Heart right ventricle (tissue), 16 donors: Measurements from ENCODE around the gene MCIDAS. TPM values are rescaled to one million over a fixed set of nuclear protein-coding genes. Genes with fewer than 3 reads are reported as not detected.

ENCODE experiments used
- ATAC-seq, 8 donors: fragments of 200-7000 bp; cut with Tn5 transposase; one replicate each; pipeline ENCODE4 v1.9.1; 2020; ENCODE audit warnings: mild to moderate bottlenecking in 8 of 8, moderate library complexity in 8 of 8, moderate number of reproducible peaks in 1 of 8
- DNase-seq, 2 donors: peaks; one replicate each; pipeline ENCODE4 v3.0.0-alpha.2; 2020
- H3K27ac ChIP-seq, 10 donors: fragments of 200-600 bp; sonication (generic) in 2 of 10; one replicate each; pipeline versions ENCODE4 v1.5.0 to v1.8.0; 2020 to 2022; ENCODE audit warnings: mild to moderate bottlenecking in 3 of 10
- H3K27me3 ChIP-seq, 7 donors: fragments of 200-600 bp; one replicate each; pipeline ENCODE4 v1.8.0; 2021 to 2022; ENCODE audit warnings: mild to moderate bottlenecking in 2 of 7
- H3K36me3 ChIP-seq, 9 donors: fragments of 200-600 bp; sonication (generic) in 1 of 9; one replicate each; pipeline versions ENCODE4 v1.5.0 to v1.8.0; 2020 to 2022; ENCODE audit warnings: mild to moderate bottlenecking in 2 of 9
- H3K4me1 ChIP-seq, 9 donors: fragments of 200-600 bp; sonication (generic) in 1 of 9; one replicate each; pipeline versions ENCODE4 v1.5.0 to v1.8.0; 2020 to 2022; ENCODE audit warnings: mild to moderate bottlenecking in 4 of 9
- H3K4me3 ChIP-seq, 10 donors: fragments of 200-600 bp; sonication (generic) in 2 of 10; one replicate each; pipeline versions ENCODE4 v1.5.0 to v1.8.0; 2020 to 2022; ENCODE audit warnings: mild to moderate bottlenecking in 7 of 10, moderate library complexity in 2 of 10
- H3K9me3 ChIP-seq, 11 donors: fragments of 200-600 bp in 10 of 11; sonication (generic) in 2 of 11; one replicate each; pipeline versions ENCODE4 v1.5.0 to v1.8.0; 2013 to 2022; ENCODE audit warnings: mild to moderate bottlenecking in 2 of 11, control low read depth in 1 of 11, moderate library complexity in 1 of 11
- CTCF ChIP-seq, 9 donors: fragments of 200-600 bp; sonication (generic) in 2 of 9; IDR thresholded peaks; one replicate each; pipeline versions ENCODE4 v1.5.0 to v1.8.0; 2021 to 2022; ENCODE audit warnings: antibody characterized with exemption in 9 of 9, mild to moderate bottlenecking in 5 of 9, moderate library complexity in 1 of 9
- WGBS, 2 donors: extraction: QIAGEN DNeasy Blood & Tissue Kit; methylation state at CpG; one replicate each; pipeline ENCODE4 v1.1.7; 2013; ENCODE audit warnings: inconsistent platforms in 1 of 2; 5-methylcytosine and 5-hydroxymethylcytosine counted together
- intact Hi-C, 10 donors: fragments of 100-400 bp; cut with DNase I; formaldehyde crosslinking; loops; one replicate each; pipeline versions ENCODE4 v1.11.1 to v1.14.2; 2022
- long read RNA-seq, 3 donors: library from polyadenylated mRNA; unstranded; transcript quantifications; one replicate each; pipeline ENCODE4 v2.0.0, GENCODE V29; 2020 to 2021
- polyA plus RNA-seq, 2 donors: library from polyadenylated mRNA; stranded (reverse); fragments of 200-250 nt; gene quantifications; one replicate each; pipeline ENCODE4 v1.2.3, GENCODE V29; 2013
- total RNA-seq, 10 donors: library from RNA; stranded (reverse); fragmentation: NEBNext Ultra II Directional in 3 of 10; extraction: Animal tissue kit (Norgen Biotek cat#: 25700) in 3 of 10; gene quantifications; one replicate each; pipeline versions ENCODE4 v1.2.1 to v1.2.4, GENCODE V29; 2021 to 2023
- donor health status: Arrhythmogenic right ventricular cardiomyopathy.
- donor health status: ischemic (EF 13 %, LVEDD 7.1; RV severe dilation, severe dysfunction).
- donor health status: healthy with polysubstance abuse.
- donor health status: DM: no; HTN: yes; CAD: no.
- donor health status: DM: no; HTN: no; CAD: no.
- donor health status: ischemic (EF 25% LVEDD 6.9; RV normal size, moderate dysfunction).
- donor health status: ischemic (EF 25% LVEDD 5.7; RV mildly dilated, moderate dysfunction).
- donor health status: healthy.
- donor health status: DM: yes; HTN: yes; CAD: no.
- donor health status: Ischemic cardiomyopathy.
- donor health status: ischemic (EF 35%, LVEDD 5.7; RV mildly dilated, moderate dysfunction).
- donor health status: nonischemic (EF 11% LVEDD 7.7; RV severe dilation, severe dysfunction).
- donor health status: DM: yes; HTN: yes; CAD: no.
- donor health status: PGD.
- donor health status: ischemic (EF 29% LVEDD 5.4; RV normal size, mild dysfunction).
- donor health status: nonischemic (EF 23%, LVEDD 6.1; RV moderate dilation, normal function).

Gene MCIDAS
- not detected for total RNA-seq
- polyA plus RNA-seq = not detected
- long read RNA-seq, donor 1 = 0 reads
- long read RNA-seq, donor 2 = 0 reads
- long read RNA-seq, donor 3 = 0 reads

DNA sequence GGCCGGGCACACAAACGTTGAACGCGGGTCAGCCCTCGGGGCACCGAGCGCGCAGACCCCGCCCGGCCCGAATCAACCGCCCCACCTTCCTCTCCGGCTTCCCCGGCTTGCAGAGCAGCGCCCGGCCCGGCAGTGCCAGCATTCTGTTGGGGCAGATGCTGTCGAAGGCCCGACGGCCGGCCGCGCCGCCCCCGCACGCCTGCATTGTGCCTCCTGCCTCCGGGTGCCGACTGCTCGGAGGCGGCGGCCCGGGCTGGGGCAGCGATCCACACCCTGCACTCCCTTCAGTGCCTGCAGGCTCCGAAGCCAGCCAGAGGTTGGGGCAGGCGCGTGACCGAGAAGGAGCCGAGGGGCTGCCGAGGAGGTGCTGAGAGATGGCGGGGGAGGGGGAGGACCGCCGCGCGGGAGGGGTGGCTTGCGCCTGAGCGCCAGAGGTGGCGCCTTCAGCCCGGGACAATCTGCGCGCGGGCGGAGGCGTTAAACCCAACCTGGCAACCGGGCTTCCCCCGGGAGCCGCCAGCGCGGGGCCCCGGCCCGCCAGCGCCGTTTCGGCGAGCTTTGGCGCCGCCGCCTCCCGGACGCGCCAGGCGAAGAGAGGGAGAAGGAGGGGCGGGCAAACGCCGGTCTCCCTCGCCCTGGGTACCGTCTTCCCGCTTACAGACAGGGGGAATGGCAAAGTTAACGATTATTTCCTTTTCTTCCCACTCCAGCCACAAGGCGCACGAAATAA is at the start of gene MCIDAS:
MCIDAS (minus strand) TSS at position 382 of the 730 bp plus-strand sequence; CDS start at position 205, 177 bp downstream.
- no peaks in the 10 kb centered on the region for H3K9me3 ChIP-seq
- DNase-seq = peak in 1 of 2 donors; percentile 20
- peaks cover 0 to 43% (median 30%) of the 10 kb centered on the region in 9 donors for H3K4me1 ChIP-seq
- ATAC-seq = peak in 5 of 8 donors; percentile 27 to 62 (median 41)
- no peaks in the 10 kb centered on the region for H3K36me3 ChIP-seq
- 0 to 1% methylated on average over 77 to 80 of the region's 80 CpGs for WGBS, 2 donors
- peak in 3 of 9 donors; percentile 7 to 22 (median 18) for TF ChIP-seq CTCF (IDR thresholded peaks at IDR 0.05)
- H3K4me3 ChIP-seq = peak within 1 kb of the TSS; percentile 17 to 48 (median 40)
- H3K27ac ChIP-seq = no peak within 1 kb of the TSS
- intact Hi-C loops = loop anchor here in 3 of 10 donors (5.0 to 10.0 kb wide), 3 partner anchors 50 to 55 kb away; partner anchors contain the start of gene CDC20B (in 2 of the 3)
- peaks cover 62 to 100% (median 100%) of the 10 kb centered on the region in 7 donors for H3K27me3 ChIP-seq

DNA sequence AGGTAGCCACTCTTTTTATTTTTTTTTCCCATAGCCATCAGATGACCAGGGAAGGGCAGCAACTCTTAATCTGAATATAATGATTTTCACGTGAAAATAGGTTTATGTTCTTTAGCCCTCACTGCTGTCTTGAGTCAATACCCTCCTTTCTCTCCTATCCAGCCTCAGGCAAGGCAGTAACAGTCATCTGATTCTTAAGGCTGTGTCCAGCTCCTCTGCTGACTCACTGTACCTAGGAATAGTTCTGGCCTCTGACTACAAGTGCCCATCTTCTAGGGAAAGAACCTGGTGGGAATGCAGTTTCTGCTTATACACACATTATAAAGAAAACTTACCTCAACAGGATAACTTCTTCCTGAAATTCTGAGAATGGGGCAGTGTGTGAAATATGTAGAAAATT is 49.7 kb upstream of the MCIDAS start:
- no peaks in the 10 kb centered on the region for H3K4me1 ChIP-seq
- DNase-seq (no peak), ATAC-seq (no peak)
- TF ChIP-seq CTCF (IDR thresholded peaks at IDR 0.05) = no peak
- no peak overlapping the region for H3K4me3 ChIP-seq
- H3K27me3 ChIP-seq = no peaks in the 10 kb centered on the region
- H3K27ac ChIP-seq = no peak overlapping the region
- no peaks in the 10 kb centered on the region for H3K9me3 ChIP-seq
- intact Hi-C loops = loop anchor here in 1 of 10 donors (10.0 kb wide), 1 partner anchor 678 kb away; no protein-coding TSS in a partner anchor
- 85 to 88% methylated on average over 1 of the region's 1 CpG for WGBS, 2 donors
- H3K36me3 ChIP-seq = peaks cover 0 to 100% (median 64%) of the 10 kb centered on the region in 9 donors

DNA sequence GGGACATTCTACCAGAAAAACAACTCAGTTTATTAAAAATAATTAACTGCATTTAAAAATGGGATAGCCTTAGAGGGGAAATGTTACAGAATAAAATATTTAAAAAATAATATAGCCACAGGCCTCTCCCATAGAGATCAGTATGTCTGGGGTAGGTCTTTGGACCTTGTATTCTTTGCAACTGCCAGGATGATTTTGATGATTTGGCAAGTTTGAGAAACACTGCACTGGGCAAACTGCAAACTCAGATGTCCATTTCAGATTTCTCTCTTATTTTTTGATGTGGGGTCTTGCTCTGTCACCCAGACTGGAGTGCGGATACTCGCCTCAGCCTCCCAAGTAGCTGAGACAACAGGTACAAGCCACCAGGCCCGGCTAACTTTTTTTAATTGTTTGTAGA is 31.2 kb upstream of the MCIDAS start:
- no peaks in the 10 kb centered on the region for H3K4me1 ChIP-seq
- DNase-seq (no peak), ATAC-seq (no peak)
- H3K36me3 ChIP-seq = peaks cover 0 to 98% (median 66%) of the 10 kb centered on the region in 9 donors
- no peaks in the 10 kb centered on the region for H3K27me3 ChIP-seq
- no peaks in the 10 kb centered on the region for H3K9me3 ChIP-seq
- no peak overlapping the region for H3K27ac ChIP-seq
- no peak overlapping the region for H3K4me3 ChIP-seq
- intact Hi-C loops = no loop called here
- TF ChIP-seq CTCF (IDR thresholded peaks at IDR 0.05) = no peak
- WGBS, 2 donors = 96 to 97% methylated on average over 3 of the region's 3 CpGs

- TF ChIP-seq CTCF (IDR thresholded peaks at IDR 0.05) = no peak
- Histone ChIP-seq H3K4me3 (no peak overlapping the region), H3K36me3 (peaks cover 0 to 62% (median 43%) of the 10 kb centered on the region in 9 donors), H3K9me3 (no peaks in the 10 kb centered on the region), H3K27ac (no peak overlapping the region), H3K4me1 (no peaks in the 10 kb centered on the region), H3K27me3 (no peaks in the 10 kb centered on the region)
- 89 to 94% methylated on average over 4 of the region's 4 CpGs for WGBS, 2 donors
- DNase-seq = no peak
- intact Hi-C loops = no loop called here
- no peak for ATAC-seq
These were observed 27.7 kb upstream of the MCIDAS start for GRCh38 chr5:55254802-55255201.
